Subcutaneous adipose tissue (tissue), 4 donors: Measurements from ENCODE around the gene CLDN9. TPM values are rescaled to one million over a fixed set of nuclear protein-coding genes. Genes with fewer than 3 reads are reported as not detected.

Experiments
- total RNA-seq, 4 donors: library from RNA; depleted of rRNA; stranded (reverse); fragments of >200 nt; gene quantifications; one replicate each; pipeline ENCODE4 v1.1.0, GENCODE V29; 2016
- TF ChIP-seq, protein P1 (sequence below): fragments of 450-650 bp; IDR thresholded peaks from one replicate; pipeline ENCODE4 v1.5.1; 2016; ENCODE audit warnings: low read depth, mild to moderate bottlenecking, control low read depth, antibody characterized with exemption, moderate library complexity

Gene CLDN9
- total RNA-seq, 4 donors from 2014 or later, result 1.3 TPM; not detected in 3

DNA sequence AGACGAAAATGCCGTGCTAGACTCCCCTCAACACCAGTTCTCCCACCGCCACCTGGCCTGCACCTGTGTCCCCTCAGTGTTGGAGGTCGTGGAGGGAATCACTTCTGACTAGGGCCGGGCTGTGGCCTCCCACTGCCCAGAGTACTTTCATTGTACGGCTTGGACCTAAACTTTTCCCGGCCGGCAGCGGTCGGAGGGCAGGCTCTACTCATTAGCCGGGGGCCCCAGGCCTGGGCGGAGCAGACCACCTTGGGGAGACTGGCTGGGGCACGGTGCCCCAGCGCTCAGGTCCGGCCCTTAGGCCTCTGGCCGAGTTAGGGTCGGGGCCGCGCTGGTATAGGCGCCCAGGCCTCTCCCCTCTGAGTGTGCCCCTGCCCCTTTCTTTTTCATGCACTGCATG is 4.6 kb downstream of the CLDN9 start:
- TF ChIP-seq, protein P1, sequence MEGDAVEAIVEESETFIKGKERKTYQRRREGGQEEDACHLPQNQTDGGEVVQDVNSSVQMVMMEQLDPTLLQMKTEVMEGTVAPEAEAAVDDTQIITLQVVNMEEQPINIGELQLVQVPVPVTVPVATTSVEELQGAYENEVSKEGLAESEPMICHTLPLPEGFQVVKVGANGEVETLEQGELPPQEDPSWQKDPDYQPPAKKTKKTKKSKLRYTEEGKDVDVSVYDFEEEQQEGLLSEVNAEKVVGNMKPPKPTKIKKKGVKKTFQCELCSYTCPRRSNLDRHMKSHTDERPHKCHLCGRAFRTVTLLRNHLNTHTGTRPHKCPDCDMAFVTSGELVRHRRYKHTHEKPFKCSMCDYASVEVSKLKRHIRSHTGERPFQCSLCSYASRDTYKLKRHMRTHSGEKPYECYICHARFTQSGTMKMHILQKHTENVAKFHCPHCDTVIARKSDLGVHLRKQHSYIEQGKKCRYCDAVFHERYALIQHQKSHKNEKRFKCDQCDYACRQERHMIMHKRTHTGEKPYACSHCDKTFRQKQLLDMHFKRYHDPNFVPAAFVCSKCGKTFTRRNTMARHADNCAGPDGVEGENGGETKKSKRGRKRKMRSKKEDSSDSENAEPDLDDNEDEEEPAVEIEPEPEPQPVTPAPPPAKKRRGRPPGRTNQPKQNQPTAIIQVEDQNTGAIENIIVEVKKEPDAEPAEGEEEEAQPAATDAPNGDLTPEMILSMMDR, result no peak

DNA sequence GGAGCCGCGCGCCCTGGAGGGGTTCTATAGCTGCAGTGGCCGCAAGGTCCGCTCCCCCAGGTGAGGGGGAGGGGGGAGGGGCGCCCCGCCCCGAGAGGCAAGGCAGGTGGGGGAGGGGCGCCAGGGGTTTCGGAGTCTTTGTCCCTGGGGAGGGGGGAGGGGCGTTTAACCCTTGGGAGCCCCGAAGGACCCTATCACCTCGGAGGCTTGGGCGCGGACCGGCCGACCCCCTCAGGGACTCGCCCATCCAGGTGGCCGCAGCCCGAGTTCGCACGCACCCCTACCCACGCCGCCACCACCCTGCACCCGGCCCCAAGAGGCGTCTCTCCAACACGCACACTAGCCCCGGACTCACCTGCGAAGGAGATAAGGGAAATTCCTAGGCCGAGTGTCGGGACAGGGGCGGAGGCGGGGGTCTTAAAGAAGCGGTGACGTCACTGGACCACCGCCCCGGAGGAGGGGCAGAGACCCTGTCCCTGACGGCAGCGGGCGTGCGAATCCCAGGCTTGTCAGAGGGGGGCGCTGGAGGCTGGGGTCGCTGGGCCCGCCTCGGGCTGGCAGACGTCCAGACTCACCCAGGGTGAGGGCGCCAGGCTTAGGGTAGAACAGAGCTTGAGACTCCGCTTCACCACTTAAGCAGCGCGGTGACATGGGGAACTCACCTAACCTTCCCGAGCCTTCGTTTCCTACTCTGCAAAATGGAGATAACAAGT is 5.2 kb downstream of the CLDN9 start, which contains the start of gene CLDN6:
Gene CLDN6, minus strand, starts transcription at position 390 of the 713 bp plus-strand sequence. CDS start 2,162 bp downstream, outside the sequence.
- TF ChIP-seq, protein P1, result no peak

DNA sequence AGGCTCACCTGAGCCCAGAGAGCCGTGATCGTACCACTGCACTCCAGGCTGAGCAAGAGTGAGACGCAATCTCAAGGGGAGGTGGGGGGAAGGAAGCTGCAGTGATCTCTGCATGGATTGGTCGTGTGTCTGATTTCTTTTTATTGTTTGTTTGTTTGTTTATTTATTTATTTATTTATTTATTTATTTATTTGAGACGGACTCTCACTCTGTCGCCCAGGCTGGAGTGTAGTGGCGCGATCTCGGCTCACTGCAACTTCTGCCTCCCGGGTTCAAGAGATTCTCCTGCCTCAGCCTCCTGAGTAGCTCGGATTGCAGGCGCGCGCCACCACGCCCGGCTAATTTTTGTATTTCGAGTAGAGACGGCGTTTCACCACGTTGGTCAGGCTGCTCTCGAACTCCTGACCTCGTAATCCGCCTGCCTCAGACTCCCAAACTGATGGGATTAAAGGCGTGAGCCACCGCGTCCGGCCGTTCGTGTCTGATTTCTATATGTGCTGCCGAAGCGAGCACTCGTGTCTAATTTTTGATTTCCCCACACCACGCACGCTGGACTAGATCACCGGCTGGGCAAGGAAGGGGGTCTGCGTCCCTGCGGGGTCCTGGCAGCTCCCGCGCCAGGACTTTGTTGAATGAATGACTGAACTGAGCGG is 7.0 kb downstream of the CLDN9 start:
- TF ChIP-seq, protein P1, result no peak

DNA sequence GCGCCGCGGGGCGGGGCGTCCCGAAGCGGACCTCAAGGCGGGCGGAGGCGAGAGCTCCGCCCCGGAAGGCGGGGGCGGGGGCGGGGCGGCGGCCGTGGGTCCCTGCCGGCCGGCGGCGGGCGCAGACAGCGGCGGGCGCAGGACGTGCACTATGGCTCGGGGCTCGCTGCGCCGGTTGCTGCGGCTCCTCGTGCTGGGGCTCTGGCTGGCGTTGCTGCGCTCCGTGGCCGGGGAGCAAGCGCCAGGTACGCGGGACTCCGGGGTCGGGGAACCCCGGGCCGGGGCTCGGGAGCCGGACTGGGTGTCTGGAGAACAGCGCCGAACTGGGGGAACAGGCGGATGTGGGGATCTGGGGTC is 7.5 kb downstream of the CLDN9 start, which contains the start of gene TNFRSF12A:
Gene TNFRSF12A, plus strand, starts transcription at position 122 of the 357 bp plus-strand sequence. Its CDS starts 30 bp downstream, at position 152.
- TF ChIP-seq, protein P1, result no peak

- TF ChIP-seq, protein P1, result no peak
Observed at GRCh38 chr16:3020604-3021448, 8.1 kb downstream of the CLDN9 start.

DNA sequence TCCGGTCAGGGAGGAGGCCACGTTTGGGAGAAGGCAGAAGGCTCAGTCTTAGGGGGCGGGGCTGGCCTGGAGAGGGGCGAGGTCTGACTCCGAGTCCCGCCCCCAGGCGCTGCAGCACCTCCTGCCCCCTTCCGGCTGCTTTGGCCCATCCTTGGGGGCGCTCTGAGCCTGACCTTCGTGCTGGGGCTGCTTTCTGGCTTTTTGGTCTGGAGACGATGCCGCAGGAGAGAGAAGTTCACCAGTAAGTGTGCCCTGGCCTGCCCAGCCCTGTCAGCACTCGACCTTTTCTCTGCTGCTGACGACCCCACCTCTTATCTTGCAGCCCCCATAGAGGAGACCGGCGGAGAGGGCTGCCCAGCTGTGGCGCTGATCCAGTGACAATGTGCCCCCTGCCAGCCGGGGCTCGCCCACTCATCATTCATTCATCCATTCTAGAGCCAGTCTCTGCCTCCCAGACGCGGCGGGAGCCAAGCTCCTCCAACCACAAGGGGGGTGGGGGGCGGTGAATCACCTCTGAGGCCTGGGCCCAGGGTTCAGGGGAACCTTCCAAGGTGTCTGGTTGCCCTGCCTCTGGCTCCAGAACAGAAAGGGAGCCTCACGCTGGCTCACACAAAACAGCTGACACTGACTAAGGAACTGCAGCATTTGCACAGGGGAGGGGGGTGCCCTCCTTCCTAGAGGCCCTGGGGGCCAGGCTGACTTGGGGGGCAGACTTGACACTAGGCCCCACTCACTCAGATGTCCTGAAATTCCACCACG is 8.9 kb downstream of the CLDN9 start:
- TF ChIP-seq, protein P1, result no peak
